Heart left ventricle (tissue), 13 donors: ENCODE results near the gene ECD.

Experiments
- POLR2A ChIP-seq, 2 donors: fragments of 450-650 bp; IDR thresholded peaks; one replicate each; pipeline ENCODE4 v1.6.1; 2017; ENCODE audit warnings: antibody characterized with exemption in 2 of 2, mild to moderate bottlenecking in 2 of 2, moderate library complexity in 2 of 2
- TF ChIP-seq, protein P1 (sequence below), 12 donors: fragments of 200-600 bp; sonication (generic) in 4 of 12; IDR thresholded peaks; one replicate each; pipeline versions ENCODE4 v1.5.0 to v1.8.0; 2018 to 2022; ENCODE audit warnings: antibody characterized with exemption in 12 of 12, mild to moderate bottlenecking in 5 of 12
- donor health status: ischemic (EF 13 %, LVEDD 7.1; RV severe dilation, severe dysfunction).
- donor health status: DM: no; HTN: yes; CAD: no.
- donor health status: DM: no; HTN: no; CAD: no.
- donor health status: ischemic (EF 25% LVEDD 6.9; RV normal size, moderate dysfunction).
- donor health status: ischemic (EF 25% LVEDD 5.7; RV mildly dilated, moderate dysfunction).
- donor health status: ischemic (EF 35%, LVEDD 5.7; RV mildly dilated, moderate dysfunction).
- donor health status: nonischemic (EF 11% LVEDD 7.7; RV severe dilation, severe dysfunction).
- donor health status: DM: yes; HTN: yes; CAD: no.
- donor health status: PGD.
- donor health status: ischemic (EF 29% LVEDD 5.4; RV normal size, mild dysfunction).
- donor health status: nonischemic (EF 23%, LVEDD 6.1; RV moderate dilation, normal function).

DNA sequence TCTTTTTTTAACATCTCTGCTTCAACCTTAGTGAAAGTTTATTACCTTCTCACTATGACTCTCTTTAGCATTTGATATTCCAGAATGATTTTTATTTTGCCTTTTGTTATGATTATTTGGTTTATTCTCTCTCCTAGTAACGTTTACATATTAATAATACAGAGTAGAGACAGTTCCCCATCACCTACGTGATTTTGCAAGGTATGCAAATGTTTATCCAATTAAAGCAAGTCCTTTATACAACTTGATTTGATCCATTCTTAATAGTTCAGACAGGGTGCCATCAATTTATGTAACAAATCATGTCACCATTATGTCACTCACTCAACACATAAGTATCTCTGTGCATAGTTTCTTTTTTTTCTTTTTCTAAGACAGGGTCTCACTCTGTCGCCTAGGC lies 26.2 kb downstream of the ECD start:
- TF ChIP-seq, protein P1, sequence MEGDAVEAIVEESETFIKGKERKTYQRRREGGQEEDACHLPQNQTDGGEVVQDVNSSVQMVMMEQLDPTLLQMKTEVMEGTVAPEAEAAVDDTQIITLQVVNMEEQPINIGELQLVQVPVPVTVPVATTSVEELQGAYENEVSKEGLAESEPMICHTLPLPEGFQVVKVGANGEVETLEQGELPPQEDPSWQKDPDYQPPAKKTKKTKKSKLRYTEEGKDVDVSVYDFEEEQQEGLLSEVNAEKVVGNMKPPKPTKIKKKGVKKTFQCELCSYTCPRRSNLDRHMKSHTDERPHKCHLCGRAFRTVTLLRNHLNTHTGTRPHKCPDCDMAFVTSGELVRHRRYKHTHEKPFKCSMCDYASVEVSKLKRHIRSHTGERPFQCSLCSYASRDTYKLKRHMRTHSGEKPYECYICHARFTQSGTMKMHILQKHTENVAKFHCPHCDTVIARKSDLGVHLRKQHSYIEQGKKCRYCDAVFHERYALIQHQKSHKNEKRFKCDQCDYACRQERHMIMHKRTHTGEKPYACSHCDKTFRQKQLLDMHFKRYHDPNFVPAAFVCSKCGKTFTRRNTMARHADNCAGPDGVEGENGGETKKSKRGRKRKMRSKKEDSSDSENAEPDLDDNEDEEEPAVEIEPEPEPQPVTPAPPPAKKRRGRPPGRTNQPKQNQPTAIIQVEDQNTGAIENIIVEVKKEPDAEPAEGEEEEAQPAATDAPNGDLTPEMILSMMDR (IDR thresholded peaks at IDR 0.05), result no peak
- no peak for TF ChIP-seq POLR2A (IDR thresholded peaks at IDR 0.05)
